ENCODE data around the gene RNASET2.
"Not testable (repeated sequence)": the region's sequence is repeated elsewhere in the genome, so short reads cannot be mapped to it uniquely, and the experiment has no call there.

Gene RNASET2

DNA sequence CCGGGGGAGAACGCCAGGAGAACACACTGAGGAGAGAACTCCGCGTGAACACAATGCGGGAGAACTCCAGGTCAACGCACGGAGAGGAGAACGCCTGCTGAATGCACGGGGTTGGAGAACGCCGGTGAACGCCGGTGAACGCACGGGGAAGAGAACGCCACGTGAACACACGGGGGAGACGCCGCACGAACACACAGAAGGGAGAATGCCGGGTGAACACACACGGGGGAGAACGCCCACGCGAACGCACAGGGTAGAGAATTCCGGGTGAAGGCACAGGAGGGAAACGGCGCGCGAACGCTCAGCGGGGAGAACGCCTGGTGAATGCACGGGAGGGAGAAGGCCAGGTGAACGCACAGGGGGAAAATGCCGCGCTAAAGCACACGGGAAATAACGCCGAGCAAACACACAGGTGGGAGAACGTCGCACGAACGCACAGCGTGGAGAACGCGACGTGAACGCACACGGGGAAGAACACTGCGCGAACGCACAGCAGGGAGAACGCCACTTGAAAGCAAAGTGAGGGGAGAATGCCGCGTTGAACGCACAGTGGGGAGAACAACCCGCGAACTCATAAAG, 56.1 kb downstream of the RNASET2 start:
- no peak for DNase-seq

DNA sequence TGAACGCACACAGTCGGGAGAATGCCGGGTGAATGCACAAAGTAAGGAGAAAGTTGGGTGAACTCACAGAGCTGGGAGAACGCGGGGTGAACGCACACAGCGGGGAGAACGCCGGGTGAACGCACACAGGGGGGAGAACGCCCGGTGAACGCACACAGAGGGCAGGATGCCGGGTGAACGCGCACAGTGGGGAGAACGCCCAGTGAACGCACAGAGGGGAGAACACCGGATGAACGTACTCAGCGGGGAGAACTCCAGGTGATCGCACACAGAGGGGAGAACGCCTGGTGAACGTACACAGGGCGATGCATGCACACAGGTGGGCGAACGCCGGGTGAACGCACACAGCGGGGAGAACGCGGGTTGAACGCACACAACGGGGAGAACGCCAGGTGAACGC, 57.4 kb downstream of the RNASET2 start:
- no peak for DNase-seq

DNA sequence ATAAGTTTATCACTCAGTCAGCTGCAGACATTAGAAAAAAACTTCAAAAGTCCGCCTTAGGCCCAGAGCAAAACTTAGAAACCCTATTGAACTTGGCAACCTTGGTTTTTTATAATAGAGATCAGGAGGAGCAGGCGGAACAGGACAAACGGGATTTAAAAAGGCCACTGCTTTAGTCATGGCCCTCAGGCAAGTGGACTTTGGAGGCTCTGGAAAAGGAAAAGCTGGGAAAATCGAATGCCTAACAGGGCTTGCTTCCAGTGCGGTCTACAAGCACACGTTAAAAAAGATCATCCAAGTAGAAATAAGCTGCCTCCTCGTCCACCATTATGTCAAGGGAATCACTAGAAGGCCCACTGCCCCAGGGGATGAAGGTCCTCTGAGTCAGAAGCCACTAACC, 61.7 kb downstream of the RNASET2 start:
- DNase-seq = not testable (repeated sequence)

- DNase-seq = not testable (repeated sequence)
Measured at GRCh38 chr6:166892472-166892871, 63.9 kb downstream of the RNASET2 start.

DNA sequence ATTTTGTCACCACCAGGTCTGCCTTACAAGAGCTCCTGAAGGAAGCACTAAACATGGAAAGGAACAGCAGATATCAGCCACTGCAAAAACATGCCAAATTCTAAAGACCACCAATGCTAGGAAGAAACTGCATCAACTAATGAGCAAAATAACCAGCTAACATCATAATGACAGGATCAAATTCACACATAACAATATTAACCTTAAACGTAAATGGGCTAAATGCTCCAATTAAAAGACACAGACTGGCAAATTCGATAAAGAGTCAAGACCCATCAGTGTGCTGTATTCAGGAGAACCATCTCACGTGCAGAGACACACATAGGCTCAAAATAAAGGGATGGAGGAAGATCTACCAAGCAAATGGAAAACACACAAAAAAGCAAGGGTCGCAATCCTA, 69.6 kb downstream of the RNASET2 start:
- not testable (repeated sequence) for DNase-seq

DNA sequence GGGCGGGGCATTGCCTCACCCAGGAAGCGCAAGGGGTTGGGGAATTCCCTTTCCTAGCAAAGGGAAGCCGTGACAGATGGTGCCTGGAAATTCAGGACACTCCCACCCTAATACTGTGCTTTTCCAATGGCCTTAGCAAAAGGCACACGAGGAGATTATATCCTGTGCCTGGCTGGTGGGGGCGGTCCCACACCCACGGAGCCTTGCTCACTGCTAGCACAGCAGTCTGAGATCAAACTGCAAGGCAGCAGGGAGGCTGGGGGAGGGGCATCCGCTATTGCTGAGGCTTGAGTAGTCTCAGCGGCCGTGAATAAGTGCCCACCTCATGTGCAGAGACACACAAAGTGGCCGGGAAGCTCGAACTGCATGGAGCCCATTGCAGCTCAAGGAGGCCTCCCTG, 71.4 kb downstream of the RNASET2 start:
- DNase-seq = not testable (repeated sequence)

DNA sequence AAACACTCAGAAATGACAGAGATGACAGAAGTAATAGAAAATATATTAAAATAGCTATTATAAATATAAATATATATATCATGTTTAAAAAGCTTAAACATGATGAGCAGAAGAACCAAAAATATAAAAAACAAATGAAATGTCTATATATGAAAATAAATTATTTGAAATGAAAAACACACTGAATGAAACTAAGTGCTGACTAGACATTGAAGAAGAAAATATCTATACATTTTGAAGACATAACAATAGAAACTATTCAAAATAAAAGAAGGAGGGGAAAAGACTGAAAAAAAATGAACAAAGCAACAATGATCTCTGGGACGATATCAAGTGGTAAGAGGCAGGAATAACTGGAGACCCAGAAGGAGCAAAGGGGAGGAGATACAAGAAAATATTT, 76.8 kb downstream of the RNASET2 start:
- no peak for DNase-seq

All from NCI-H446 (cell line).